SK-N-SH treated with all-trans-retinoic acid at 6 μM for 48 hours (cell line): ENCODE measurements around the gene ZAP70.

Experiments
- ARNTL ChIP-seq: fragments of 450-650 bp; formaldehyde crosslinking; IDR thresholded peaks from 2 replicates; pipeline ENCODE4 v1.5.0; 2020; ENCODE audit warnings: low read depth, mild to moderate bottlenecking, moderate library complexity, borderline replicate concordance
- BACH2 ChIP-seq: fragments of 250-450 bp; sonication (Bioruptor Pico); IDR thresholded peaks from 2 replicates; pipeline ENCODE4 v1.9.0; 2021; ENCODE audit warnings: mild to moderate bottlenecking, borderline replicate concordance
- CSDC2 ChIP-seq: fragments of 250-450 bp; sonication (Bioruptor Pico); IDR thresholded peaks from 2 replicates; pipeline ENCODE4 v1.5.0; 2020; ENCODE audit warnings: mild to moderate bottlenecking, moderate library complexity
- GLIS3 ChIP-seq: fragments of 250-450 bp; sonication (Bioruptor Pico); IDR thresholded peaks from 2 replicates; pipeline ENCODE4 v1.5.0; 2020; ENCODE audit warnings: mild to moderate bottlenecking, moderate library complexity
- ISL1 ChIP-seq: fragments of 250-450 bp; sonication (Bioruptor Pico); IDR thresholded peaks from 2 replicates; pipeline ENCODE4 v2.1.2; 2022; ENCODE audit warnings: mild to moderate bottlenecking, moderate library complexity
- PPARA ChIP-seq: fragments of 250-450 bp; sonication (Bioruptor Pico); IDR thresholded peaks from 2 replicates; pipeline ENCODE4 v1.5.0; 2020; ENCODE audit warnings: mild to moderate bottlenecking, borderline replicate concordance
- RARB ChIP-seq: fragments of 250-450 bp; sonication (Bioruptor Pico); IDR thresholded peaks from 2 replicates; pipeline ENCODE4 v1.8.0; 2021; ENCODE audit warnings: mild to moderate bottlenecking, moderate library complexity
- SNAI2 ChIP-seq: fragments of 250-450 bp; sonication (Bioruptor Pico); IDR thresholded peaks from 2 replicates; pipeline ENCODE4 v1.5.0; 2020; ENCODE audit warnings: mild to moderate bottlenecking, moderate library complexity
- ZC3H10 ChIP-seq: fragments of 250-450 bp; sonication (Bioruptor Pico); IDR thresholded peaks from 2 replicates; pipeline ENCODE4 v1.5.1; 2021; ENCODE audit warnings: mild to moderate bottlenecking, moderate library complexity
- ZFP30 ChIP-seq: fragments of 450-650 bp; formaldehyde crosslinking; IDR thresholded peaks from 2 replicates; pipeline ENCODE4 v1.5.0; 2022; ENCODE audit warnings: mild to moderate bottlenecking, moderate library complexity
- ZNF565 ChIP-seq: fragments of 450-650 bp; formaldehyde crosslinking; conservative IDR thresholded peaks from 2 replicates; pipeline ENCODE4 v1.5.0; 2020; ENCODE audit warnings: low read depth, mild to moderate bottlenecking, moderate library complexity
- ZNF70 ChIP-seq: fragments of 450-650 bp; formaldehyde crosslinking; IDR thresholded peaks from 2 replicates; pipeline ENCODE4 v1.5.0; 2020; ENCODE audit warnings: mild to moderate bottlenecking, moderate library complexity
- TF ChIP-seq, protein P1 (sequence below): fragments of 250-450 bp; sonication (Bioruptor Pico); IDR thresholded peaks from 2 replicates; pipeline ENCODE4 v1.8.0; 2020; ENCODE audit warnings: mild to moderate bottlenecking, moderate library complexity, borderline replicate concordance

DNA sequence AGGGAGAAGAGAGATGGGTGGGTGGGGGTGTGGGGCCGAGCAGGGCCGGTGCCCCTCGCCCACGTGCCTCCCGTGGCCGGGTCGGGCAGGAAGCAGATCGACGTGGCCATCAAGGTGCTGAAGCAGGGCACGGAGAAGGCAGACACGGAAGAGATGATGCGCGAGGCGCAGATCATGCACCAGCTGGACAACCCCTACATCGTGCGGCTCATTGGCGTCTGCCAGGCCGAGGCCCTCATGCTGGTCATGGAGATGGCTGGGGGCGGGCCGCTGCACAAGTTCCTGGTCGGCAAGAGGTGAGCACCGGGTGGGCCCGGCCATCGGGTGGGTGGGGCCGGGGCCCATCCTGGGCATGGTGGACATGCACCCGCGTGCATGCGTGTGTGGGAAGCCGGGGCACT, 21.8 kb downstream of the ZAP70 start:
- TF ChIP-seq GLIS3 (no peak), ZC3H10 (no peak), ZFP30 (CRISPR knock-in tag) (no peak), PPARA (CRISPR knock-in tag) (no peak), RARB (CRISPR knock-in tag) (no peak), ZNF70 (CRISPR knock-in tag) (no peak), SNAI2 (no peak), BACH2 (CRISPR knock-in tag) (no peak), ARNTL (no peak), CSDC2 (CRISPR knock-in tag) (no peak), ZNF565 (no peak), ISL1 (no peak)
- TF ChIP-seq, protein P1, sequence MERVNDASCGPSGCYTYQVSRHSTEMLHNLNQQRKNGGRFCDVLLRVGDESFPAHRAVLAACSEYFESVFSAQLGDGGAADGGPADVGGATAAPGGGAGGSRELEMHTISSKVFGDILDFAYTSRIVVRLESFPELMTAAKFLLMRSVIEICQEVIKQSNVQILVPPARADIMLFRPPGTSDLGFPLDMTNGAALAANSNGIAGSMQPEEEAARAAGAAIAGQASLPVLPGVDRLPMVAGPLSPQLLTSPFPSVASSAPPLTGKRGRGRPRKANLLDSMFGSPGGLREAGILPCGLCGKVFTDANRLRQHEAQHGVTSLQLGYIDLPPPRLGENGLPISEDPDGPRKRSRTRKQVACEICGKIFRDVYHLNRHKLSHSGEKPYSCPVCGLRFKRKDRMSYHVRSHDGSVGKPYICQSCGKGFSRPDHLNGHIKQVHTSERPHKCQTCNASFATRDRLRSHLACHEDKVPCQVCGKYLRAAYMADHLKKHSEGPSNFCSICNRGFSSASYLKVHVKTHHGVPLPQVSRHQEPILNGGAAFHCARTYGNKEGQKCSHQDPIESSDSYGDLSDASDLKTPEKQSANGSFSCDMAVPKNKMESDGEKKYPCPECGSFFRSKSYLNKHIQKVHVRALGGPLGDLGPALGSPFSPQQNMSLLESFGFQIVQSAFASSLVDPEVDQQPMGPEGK (CRISPR knock-in tag), result no peak
